ENCODE data around the gene AMD1.
"Not testable (repeated sequence)": the region's sequence is repeated elsewhere in the genome, so short reads cannot be mapped to it uniquely, and the experiment has no call there.

Gene AMD1

DNA sequence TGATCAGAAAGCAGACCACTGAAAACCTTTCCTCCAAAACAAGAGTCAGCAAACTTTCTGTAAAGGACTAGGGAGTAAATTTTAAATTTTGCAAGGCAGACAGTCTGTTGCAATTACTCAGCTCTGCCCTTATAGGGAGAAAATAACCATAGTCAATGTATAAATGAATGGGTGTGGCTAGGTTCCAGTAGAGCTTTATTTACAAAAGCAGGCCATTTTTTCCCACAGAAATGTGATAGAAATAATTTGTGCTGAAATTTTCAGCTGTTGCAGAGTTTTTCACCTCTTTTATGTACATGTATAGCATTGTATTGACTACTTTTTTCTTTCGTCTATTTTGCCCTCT, 7.7 kb downstream of the AMD1 start:
- in situ Hi-C loops (cut with HindIII; ENCODE audit: low pct_unique_long_range_greater_than_20kb, low sequenced_read_pairs) = no loop called here
- no peak for DNase-seq (ENCODE audit: low read depth in 1 of 2, low spot score in 1 of 2)
- TF ChIP-seq JUND (IDR thresholded peaks at IDR 0.05; ENCODE audit: low read depth) = no peak

DNA sequence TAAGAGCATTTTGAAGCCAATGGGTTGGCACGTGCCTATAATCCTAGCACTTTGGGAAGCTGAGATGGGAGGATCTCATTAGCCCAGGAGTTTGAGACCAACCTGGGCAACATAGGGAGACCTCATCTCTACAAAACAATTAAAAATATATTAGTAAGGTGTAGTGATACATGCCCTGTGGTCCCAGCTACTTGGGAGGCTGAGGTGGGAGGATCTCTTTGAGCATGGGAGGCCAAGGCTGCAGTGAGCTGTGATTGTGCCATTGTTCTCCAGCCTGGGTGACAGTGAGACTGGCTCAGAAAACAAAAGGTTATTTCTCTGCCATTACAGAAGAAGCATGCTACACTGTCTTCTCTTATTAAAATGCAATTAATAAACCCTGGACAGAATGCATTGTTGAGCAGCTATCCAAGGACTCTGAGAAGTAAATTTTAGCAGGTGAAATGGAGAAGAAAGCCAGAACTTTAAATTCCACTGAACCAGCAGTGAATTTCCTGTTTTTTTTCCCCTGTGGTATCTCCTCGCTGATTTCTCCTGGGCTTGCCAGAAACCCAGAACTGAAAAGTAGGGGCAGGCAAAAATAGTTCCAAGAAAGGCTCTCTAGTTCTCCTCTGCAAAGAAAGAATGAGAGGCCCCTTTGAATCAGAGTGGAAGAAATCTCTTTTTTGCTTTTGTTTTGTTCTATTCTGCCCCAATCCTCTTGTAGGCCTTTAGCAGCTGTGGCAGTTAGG, 8.4 kb downstream of the AMD1 start:
- TF ChIP-seq JUND (IDR thresholded peaks at IDR 0.05; ENCODE audit: low read depth) = no peak
- in situ Hi-C loops (cut with HindIII; ENCODE audit: low pct_unique_long_range_greater_than_20kb, low sequenced_read_pairs) = no loop called here
- DNase-seq (ENCODE audit: low read depth in 1 of 2, low spot score in 1 of 2) = no peak

DNA sequence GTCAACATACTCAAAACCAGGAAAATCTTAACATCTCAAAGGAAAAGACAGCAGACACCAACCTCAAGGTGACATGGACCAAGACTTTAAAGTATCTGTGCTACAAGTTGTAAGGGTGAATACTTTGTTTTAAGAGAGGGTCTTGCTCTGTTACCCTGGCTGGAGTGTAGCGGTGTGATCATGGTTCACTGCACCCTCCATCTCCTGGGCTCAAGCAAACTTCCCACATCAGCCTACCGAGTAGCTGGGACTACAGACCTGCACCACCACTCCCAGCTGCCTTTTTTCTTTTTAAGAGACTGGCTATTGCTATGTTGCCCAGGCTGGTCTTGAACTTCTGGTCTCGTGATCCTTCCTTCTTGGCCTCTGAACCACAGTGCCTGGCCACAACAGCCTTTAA, 9.7 kb downstream of the AMD1 start:
- in situ Hi-C loops (cut with HindIII; ENCODE audit: low pct_unique_long_range_greater_than_20kb, low sequenced_read_pairs) = no loop called here
- DNase-seq (ENCODE audit: low read depth in 1 of 2, low spot score in 1 of 2) = no peak
- no peak for TF ChIP-seq JUND (IDR thresholded peaks at IDR 0.05; ENCODE audit: low read depth)

DNA sequence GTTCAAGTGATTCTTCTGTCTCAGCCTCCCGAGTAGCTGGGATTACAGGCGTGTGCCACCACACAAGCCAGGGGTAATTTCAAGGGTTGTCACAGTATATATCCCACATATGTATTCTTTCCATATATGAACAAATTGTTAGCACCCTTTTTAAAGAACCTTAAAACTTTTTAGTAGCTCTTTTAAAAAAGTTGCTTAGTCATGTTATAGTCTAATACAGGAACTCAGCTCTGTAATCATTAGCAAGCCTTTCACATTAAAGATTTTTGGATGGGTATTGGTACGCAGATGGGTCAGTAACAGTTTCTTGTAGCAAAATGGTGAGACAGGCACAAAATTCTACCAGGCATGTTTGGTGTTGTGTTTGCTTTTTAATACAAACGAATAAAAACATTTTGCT, 10.9 kb downstream of the AMD1 start:
- TF ChIP-seq JUND (IDR thresholded peaks at IDR 0.05; ENCODE audit: low read depth) = no peak
- in situ Hi-C loops (cut with HindIII; ENCODE audit: low pct_unique_long_range_greater_than_20kb, low sequenced_read_pairs) = no loop called here

DNA sequence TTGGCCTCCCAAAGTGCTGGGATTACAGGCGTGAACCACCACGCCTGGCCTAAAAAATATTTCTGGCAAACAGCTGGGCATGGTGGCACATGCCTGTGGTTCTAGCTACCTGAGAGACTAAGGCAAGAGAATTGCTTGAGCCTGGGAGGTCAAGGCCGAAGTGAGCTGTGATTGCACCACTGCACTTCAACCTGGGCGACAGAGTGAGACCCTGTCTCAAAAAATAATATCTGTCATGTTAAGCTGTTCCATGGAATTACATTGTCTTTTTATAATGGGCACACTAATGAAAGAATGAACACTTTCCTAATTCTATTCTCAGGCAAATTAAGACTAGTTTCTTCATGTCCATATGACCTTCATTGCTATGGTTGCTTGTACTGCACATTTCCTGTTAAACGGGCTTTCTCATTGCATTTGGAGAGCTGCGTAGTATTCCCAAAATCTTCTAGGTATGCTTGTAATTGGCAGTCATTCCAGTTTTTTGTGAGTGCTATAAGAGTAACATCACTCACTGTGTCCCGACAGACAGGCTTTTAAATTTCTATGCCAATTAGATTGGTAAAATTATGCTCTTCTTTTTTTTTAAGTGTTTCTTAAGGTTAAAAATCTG, 12.1 kb downstream of the AMD1 start:
- DNase-seq (ENCODE audit: low read depth in 1 of 2, low spot score in 1 of 2) = no peak
- TF ChIP-seq JUND (IDR thresholded peaks at IDR 0.05; ENCODE audit: low read depth) = no peak
- in situ Hi-C loops (cut with HindIII; ENCODE audit: low pct_unique_long_range_greater_than_20kb, low sequenced_read_pairs) = no loop called here

More for the DNA sequence above, 10.9 kb downstream of the AMD1 start:
- DNase-seq (ENCODE audit: low read depth in 1 of 2, low spot score in 1 of 2) = no peak

DNA sequence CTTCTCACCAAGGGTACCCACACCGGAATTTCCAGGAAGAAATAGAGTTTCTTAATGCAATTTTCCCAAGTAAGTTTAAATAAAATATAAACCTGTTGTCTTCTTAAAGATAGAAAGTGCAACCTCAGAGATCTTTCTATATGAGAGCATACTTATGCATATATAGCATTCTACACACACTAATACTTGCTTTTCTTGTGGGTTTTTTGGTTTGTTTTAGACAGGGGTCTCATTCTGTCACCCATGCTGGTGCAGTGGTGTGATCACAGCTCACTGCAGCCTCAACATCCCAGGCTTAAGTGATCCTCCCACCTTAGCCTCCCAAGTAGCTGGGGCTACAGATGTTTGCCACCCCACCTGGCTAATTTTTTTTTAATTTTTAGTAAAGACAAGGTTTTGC, 15.7 kb downstream of the AMD1 start:
- in situ Hi-C loops (cut with HindIII; ENCODE audit: low pct_unique_long_range_greater_than_20kb, low sequenced_read_pairs) = no loop called here
- TF ChIP-seq JUND (IDR thresholded peaks at IDR 0.05; ENCODE audit: low read depth) = no peak
- no peak for DNase-seq (ENCODE audit: low read depth in 1 of 2, low spot score in 1 of 2)

DNA sequence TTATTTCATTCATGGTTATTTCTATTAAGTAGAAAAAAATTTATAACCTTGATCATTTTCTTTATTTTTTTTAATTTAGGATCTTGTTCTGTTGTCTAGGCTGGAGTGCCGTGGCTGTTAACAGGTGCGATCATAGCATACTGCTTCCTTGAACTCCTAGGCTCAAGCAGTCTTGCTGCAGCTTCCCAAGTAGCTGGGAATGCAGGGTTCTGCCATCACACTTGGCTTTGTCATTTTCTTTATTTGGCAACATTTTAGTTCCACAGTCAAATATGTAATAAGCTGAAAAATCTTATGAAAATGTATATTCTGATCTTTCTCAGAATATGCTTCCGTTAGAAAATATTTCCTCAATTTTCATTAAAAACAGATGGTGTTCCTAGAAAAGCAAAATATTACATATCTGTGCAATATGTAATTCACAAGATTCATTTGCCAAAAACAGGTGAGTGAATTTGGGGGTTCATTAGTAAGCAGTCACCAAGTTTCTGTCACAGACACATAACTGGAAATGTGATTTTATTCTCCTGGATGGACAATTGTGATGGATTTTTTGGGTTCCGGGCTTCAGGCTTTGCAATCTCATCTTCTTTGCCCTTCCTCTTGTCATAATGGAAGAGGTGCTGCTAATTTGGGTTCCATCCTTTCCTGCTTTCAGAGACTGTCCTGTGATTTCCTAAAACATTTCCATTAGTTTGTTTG, 21.5 kb downstream of the AMD1 start:
- in situ Hi-C loops (cut with HindIII; ENCODE audit: low pct_unique_long_range_greater_than_20kb, low sequenced_read_pairs) = no loop called here
- DNase-seq (ENCODE audit: low read depth in 1 of 2, low spot score in 1 of 2) = no peak
- no peak for TF ChIP-seq JUND (IDR thresholded peaks at IDR 0.05; ENCODE audit: low read depth)

DNA sequence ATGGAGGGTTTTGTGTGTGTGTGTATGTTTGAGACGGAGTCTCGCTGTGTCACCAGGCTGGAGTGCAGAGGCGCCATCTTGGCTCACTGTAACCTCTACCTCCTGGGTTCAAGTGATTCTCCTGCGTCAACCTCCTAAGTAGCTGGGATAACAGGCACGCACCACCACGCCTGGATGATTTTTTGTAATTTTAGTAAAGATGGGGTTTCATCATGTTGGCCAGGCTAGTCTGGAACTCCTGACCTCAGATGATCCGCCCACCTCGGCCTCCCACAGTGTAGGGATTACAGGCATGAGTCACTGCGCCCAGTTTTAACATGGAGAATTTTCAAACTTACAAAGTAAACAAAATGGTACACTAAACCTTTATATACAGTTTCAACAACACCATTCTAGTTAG, 22.8 kb downstream of the AMD1 start:
- in situ Hi-C loops (cut with HindIII; ENCODE audit: low pct_unique_long_range_greater_than_20kb, low sequenced_read_pairs) = no loop called here
- TF ChIP-seq JUND (IDR thresholded peaks at IDR 0.05; ENCODE audit: low read depth) = no peak
- no peak for DNase-seq (ENCODE audit: low read depth in 1 of 2, low spot score in 1 of 2)

DNA sequence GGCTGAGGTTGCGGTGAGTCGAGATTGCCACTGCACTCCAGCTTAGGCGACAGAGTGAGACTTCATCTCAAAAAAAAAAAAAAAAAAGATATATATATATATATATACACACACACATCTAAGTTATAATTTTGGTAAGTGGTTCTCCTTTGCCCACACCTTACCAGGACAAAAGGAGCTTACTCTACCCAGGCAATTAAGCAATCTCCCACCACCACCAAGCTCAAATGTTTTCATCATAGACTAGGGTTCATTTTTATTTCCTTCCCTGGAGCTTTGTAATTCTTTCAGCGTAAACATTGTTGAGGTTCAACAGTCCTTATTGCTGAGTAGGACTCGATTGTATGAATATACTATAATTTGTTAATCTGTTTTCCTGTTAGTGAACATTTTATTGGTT, 23.5 kb downstream of the AMD1 start:
- in situ Hi-C loops (cut with HindIII; ENCODE audit: low pct_unique_long_range_greater_than_20kb, low sequenced_read_pairs) = no loop called here
- DNase-seq (ENCODE audit: low read depth in 1 of 2, low spot score in 1 of 2) = no peak
- no peak for TF ChIP-seq JUND (IDR thresholded peaks at IDR 0.05; ENCODE audit: low read depth)

DNA sequence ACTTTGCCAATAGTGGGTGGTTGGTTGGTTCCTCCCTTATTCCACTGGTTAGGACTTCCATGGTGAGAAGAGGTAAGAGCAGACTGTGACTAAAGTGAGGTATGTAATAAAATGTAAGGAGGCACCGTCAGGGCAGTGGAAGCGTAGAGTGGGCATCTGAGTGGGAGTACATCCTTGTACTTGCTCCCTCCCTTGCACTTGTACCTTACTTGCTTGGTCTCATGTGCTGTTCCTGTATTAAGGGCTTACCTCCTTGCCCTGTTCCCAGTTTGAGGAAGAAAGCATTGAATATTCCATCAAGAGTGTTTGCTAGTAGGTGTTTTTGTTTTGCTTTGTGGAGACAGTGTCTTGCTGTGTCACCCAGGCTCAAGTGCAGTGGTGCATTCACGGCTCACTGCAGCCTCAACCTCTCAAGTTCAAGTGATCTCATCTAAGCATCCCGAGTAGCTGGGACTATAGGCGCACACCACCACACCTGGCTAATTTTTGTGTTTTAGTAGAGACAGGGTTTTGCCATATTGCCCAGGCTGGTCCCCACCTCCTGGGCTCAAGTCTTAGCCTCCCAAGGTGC, 25.5 kb downstream of the AMD1 start:
- DNase-seq (ENCODE audit: low read depth in 1 of 2, low spot score in 1 of 2) = no peak
- no peak for TF ChIP-seq JUND (IDR thresholded peaks at IDR 0.05; ENCODE audit: low read depth)
- in situ Hi-C loops (cut with HindIII; ENCODE audit: low pct_unique_long_range_greater_than_20kb, low sequenced_read_pairs) = no loop called here

DNA sequence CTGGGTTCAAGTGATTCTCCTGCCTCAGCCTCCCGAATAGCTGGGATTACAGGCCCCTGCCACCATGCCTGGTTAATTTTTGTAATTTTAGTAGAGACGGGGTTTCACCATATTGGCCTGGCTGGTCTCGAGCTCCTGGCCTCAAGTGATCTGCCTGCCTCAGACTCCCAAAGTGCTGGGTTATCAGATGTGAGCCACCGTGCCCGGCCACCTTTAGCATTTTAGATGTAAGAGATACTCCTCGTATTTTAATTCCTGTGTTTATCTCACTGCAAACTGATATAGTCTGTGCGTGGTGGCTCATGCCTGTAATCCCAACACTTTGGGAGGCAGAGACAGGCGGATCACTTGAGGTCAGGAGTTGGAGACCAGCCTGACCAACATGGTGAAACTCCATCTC, 27.0 kb downstream of the AMD1 start:
- DNase-seq (ENCODE audit: low read depth in 1 of 2, low spot score in 1 of 2); in situ Hi-C loops (cut with HindIII; ENCODE audit: low pct_unique_long_range_greater_than_20kb, low sequenced_read_pairs): not testable (repeated sequence)

DNA sequence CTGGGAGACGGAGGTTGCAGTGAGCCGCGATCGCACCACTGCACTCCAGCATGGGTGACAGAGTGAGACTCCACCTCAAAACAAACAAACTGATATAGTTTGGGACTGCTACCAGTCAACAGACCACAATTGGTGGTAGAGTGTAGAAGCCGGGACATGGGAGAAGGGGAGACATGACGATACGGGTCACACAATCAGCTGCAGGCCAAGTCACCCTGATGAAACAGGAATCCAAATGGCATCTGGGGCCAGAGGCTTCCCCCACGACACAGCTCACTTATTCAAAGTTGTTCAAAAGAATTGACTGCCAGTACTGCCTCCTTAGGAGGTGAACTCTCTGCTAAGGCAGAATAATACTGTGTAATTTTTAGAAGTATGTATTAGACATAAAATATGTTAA, 27.5 kb downstream of the AMD1 start:
- no peak for DNase-seq (ENCODE audit: low read depth in 1 of 2, low spot score in 1 of 2)
- no peak for TF ChIP-seq JUND (IDR thresholded peaks at IDR 0.05; ENCODE audit: low read depth)
- in situ Hi-C loops (cut with HindIII; ENCODE audit: low pct_unique_long_range_greater_than_20kb, low sequenced_read_pairs) = no loop called here

DNA sequence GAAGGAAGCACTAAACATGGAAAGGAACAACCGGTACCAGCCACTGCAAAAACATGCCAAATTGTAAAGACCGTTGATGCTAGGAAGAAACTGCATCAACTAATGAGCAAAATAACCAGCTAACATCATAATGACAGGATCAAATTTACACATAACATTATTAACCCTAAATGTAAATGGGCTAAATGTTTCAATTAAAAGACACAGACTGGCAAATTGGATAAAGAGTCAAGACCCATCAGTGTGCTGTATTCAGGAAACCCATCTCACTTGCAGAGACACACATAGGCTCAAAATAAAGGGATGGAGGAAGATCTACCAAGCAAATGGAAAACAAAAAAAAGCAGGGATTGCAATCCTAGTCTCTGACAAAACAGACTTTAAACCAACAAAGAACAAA, 31.7 kb downstream of the AMD1 start:
- DNase-seq (ENCODE audit: low read depth in 1 of 2, low spot score in 1 of 2); in situ Hi-C loops (cut with HindIII; ENCODE audit: low pct_unique_long_range_greater_than_20kb, low sequenced_read_pairs): not testable (repeated sequence)
